ENCODE data around the gene PPP2R5D. TPM values are rescaled to one million over a fixed set of nuclear protein-coding genes. Genes with fewer than 3 reads are reported as not detected.

Gene PPP2R5D
- total RNA-seq, 4 donors from 2014 or later, result 38.0 to 87.5 (median 52.9) TPM

GRCh38 chr6:42966571-42966970, 17.8 kb upstream of the PPP2R5D start:
- Histone ChIP-seq H3K27ac (no peak overlapping the region), H3K4me3 (no peak overlapping the region), H3K36me3 (peaks cover 0 to 15% (median 7%) of the 10 kb centered on the region in 4 donors), H3K9me3 (no peaks in the 10 kb centered on the region), H3K4me1 (peaks cover 0 to 4% (median 0%) of the 10 kb centered on the region in 4 donors), H3K27me3 (no peaks in the 10 kb centered on the region)
- DNase-seq, result no peak
- in situ Hi-C loops (cut with MboI; ENCODE audit: low pct_ligation_motif_present in 1 of 4, low pct_unique_long_range_greater_than_20kb in 1 of 4, low sequenced_read_pairs in 3 of 4) (no loop called here), intact Hi-C loops (cut with DNase I; ENCODE audit: low total_unique reads) (no loop called here)
- TF ChIP-seq POLR2A (IDR thresholded peaks at IDR 0.05) (no peak), CTCF (IDR thresholded peaks at IDR 0.05) (no peak), POLR2AphosphoS5 (IDR thresholded peaks at IDR 0.05) (no peak), EP300 (IDR thresholded peaks at IDR 0.05; ENCODE audit: low read depth) (no peak)
- WGBS, 2 donors (ENCODE audit: low coverage in 1 of 2), result 74% methylated on average over 7 of the region's 7 CpGs; no CpG with 5 or more reads in 1 of the 2 donors

GRCh38 chr6:42967228-42967627, 17.1 kb upstream of the PPP2R5D start:
- in situ Hi-C loops (cut with MboI; ENCODE audit: low pct_ligation_motif_present in 1 of 4, low pct_unique_long_range_greater_than_20kb in 1 of 4, low sequenced_read_pairs in 3 of 4), result no loop called here
- H3K36me3 ChIP-seq, result peaks cover 0 to 15% (median 7%) of the 10 kb centered on the region in 4 donors
- intact Hi-C loops (cut with DNase I; ENCODE audit: low total_unique reads), result no loop called here

GRCh38 chr6:42968126-42968701, 16.2 kb upstream of the PPP2R5D start:
- intact Hi-C loops (cut with DNase I; ENCODE audit: low total_unique reads) (no loop called here), in situ Hi-C loops (cut with MboI; ENCODE audit: low pct_ligation_motif_present in 1 of 4, low pct_unique_long_range_greater_than_20kb in 1 of 4, low sequenced_read_pairs in 3 of 4) (no loop called here)
- H3K27ac ChIP-seq, result no peak overlapping the region
- 95% methylated on average over 12 of the region's 12 CpGs; no CpG with 5 or more reads in 1 of the 2 donors for WGBS, 2 donors (ENCODE audit: low coverage in 1 of 2)
- no peaks in the 10 kb centered on the region for H3K9me3 ChIP-seq
- no peaks in the 10 kb centered on the region for H3K27me3 ChIP-seq
- TF ChIP-seq POLR2AphosphoS5 (IDR thresholded peaks at IDR 0.05) (no peak), EP300 (IDR thresholded peaks at IDR 0.05; ENCODE audit: low read depth) (no peak), CTCF (IDR thresholded peaks at IDR 0.05) (no peak), POLR2A (IDR thresholded peaks at IDR 0.05) (no peak)
- H3K4me3 ChIP-seq, result no peak overlapping the region
- H3K4me1 ChIP-seq, result peaks cover 0 to 4% (median 0%) of the 10 kb centered on the region in 4 donors
- no peak for DNase-seq
- H3K36me3 ChIP-seq, result peaks cover 0 to 15% (median 7%) of the 10 kb centered on the region in 4 donors

More at GRCh38 chr6:42967228-42967627, 17.1 kb upstream of the PPP2R5D start:
- H3K27ac ChIP-seq, result no peak overlapping the region
- no peaks in the 10 kb centered on the region for H3K9me3 ChIP-seq
- DNase-seq, result no peak
- no peaks in the 10 kb centered on the region for H3K27me3 ChIP-seq
- no peak overlapping the region for H3K4me3 ChIP-seq
- 96% methylated on average over 11 of the region's 11 CpGs; no CpG with 5 or more reads in 1 of the 2 donors for WGBS, 2 donors (ENCODE audit: low coverage in 1 of 2)
- peaks cover 0 to 4% (median 0%) of the 10 kb centered on the region in 4 donors for H3K4me1 ChIP-seq
- TF ChIP-seq POLR2AphosphoS5 (IDR thresholded peaks at IDR 0.05) (no peak), POLR2A (IDR thresholded peaks at IDR 0.05) (no peak), EP300 (IDR thresholded peaks at IDR 0.05; ENCODE audit: low read depth) (no peak), CTCF (IDR thresholded peaks at IDR 0.05) (no peak)

GRCh38 chr6:42968783-42969182, 15.6 kb upstream of the PPP2R5D start:
- in situ Hi-C loops (cut with MboI; ENCODE audit: low pct_ligation_motif_present in 1 of 4, low pct_unique_long_range_greater_than_20kb in 1 of 4, low sequenced_read_pairs in 3 of 4) (no loop called here), intact Hi-C loops (cut with DNase I; ENCODE audit: low total_unique reads) (no loop called here)
- Histone ChIP-seq H3K36me3 (peaks cover 0 to 15% (median 7%) of the 10 kb centered on the region in 4 donors), H3K27ac (no peak overlapping the region), H3K4me3 (no peak overlapping the region), H3K4me1 (peaks cover 0 to 4% (median 0%) of the 10 kb centered on the region in 4 donors), H3K9me3 (no peaks in the 10 kb centered on the region), H3K27me3 (no peaks in the 10 kb centered on the region)
- no peak for TF ChIP-seq CTCF (IDR thresholded peaks at IDR 0.05)
- no peak for TF ChIP-seq EP300 (IDR thresholded peaks at IDR 0.05; ENCODE audit: low read depth)
- no peak for TF ChIP-seq POLR2AphosphoS5 (IDR thresholded peaks at IDR 0.05)
- no peak for TF ChIP-seq POLR2A (IDR thresholded peaks at IDR 0.05)
- WGBS, 2 donors (ENCODE audit: low coverage in 1 of 2), result 79% methylated on average over 4 of the region's 4 CpGs; no CpG with 5 or more reads in 1 of the 2 donors
- DNase-seq, result no peak
